ENCODE results near the gene FHOD1. TPM values are rescaled to one million over a fixed set of nuclear protein-coding genes. Genes with fewer than 3 reads are reported as not detected.
A peak's percentile ranks its signal among the peaks of the same experiment; 100 is the strongest.

The FHOD1 gene
- polyA plus RNA-seq, 2 of the 4 experiments (the other 2 are of a cell fraction), result 16.1 to 33.6 TPM

- peak overlapping the region; percentile 80 for H3K4me3 ChIP-seq
- FAIRE-seq, result no peak
- H3K9me3 ChIP-seq, result no peaks in the 10 kb centered on the region
- DNase-seq (ENCODE audit: low read depth in 1 of 2, low spot score in 1 of 2), result peak in 1 of 2 experiments; percentile 18
- CTCF ChIA-PET, result interaction anchor here (0.6 to 3.6 kb wide), 33 partner anchors 9 to 301 kb away, joined by 3 to 26 read pairs (median 4); partner anchors contain the start of genes FHOD1, KCTD19, LRRC36 and SLC9A5
- H3K4me2 ChIP-seq, result peak overlapping the region; percentile 100
- ATAC-seq, result peak; percentile 27 to 41
- no peak for TF ChIP-seq ATOH8 (CRISPR knock-in tag; IDR thresholded peaks at IDR 0.05; ENCODE audit: low read depth)
- peak in 1 of 2 experiments; percentile 40; a peak in 1 of 5 replicates for TF ChIP-seq RAD21 (conservative IDR thresholded peaks at IDR 0.05 in 1 of 2, IDR thresholded peaks at IDR 0.05 in 1 of 2)
- TF ChIP-seq CTCF (IDR thresholded peaks at IDR 0.05), result peak; percentile 42; the same call in 1 of the 3 replicates
- H3K27ac ChIP-seq, result peak overlapping the region; percentile 96 to 98
- POLR2A ChIA-PET, result interaction anchor here (0.9 to 2.0 kb wide), 2 partner anchors 18 to 31 kb away, joined by 3 to 13 read pairs; no protein-coding TSS in a partner anchor
- peaks cover 33% of the 10 kb centered on the region for H3K4me1 ChIP-seq
- WGBS (ENCODE audit: missing lambda C conversion rate), result 12% methylated on average over 12 of the region's 13 CpGs
Observed at GRCh38 chr16:67277999-67278772, 30.9 kb upstream of the FHOD1 start.

- DNase-seq (ENCODE audit: low read depth in 1 of 2, low spot score in 1 of 2), result peak; percentile 77 to 80
- Histone ChIP-seq H3K4me2 (peak overlapping the region; percentile 100), H3K4me1 (peaks cover 32% of the 10 kb centered on the region), H3K4me3 (peak overlapping the region; percentile 80), H3K27ac (peak overlapping the region; percentile 96 to 98), H3K9me3 (no peaks in the 10 kb centered on the region)
- POLR2A ChIA-PET, result interaction anchor here (1.3 to 2.0 kb wide), 2 partner anchors 17 to 50 kb away, joined by 4 to 13 read pairs; partner anchors contain the start of gene TMEM208
- FAIRE-seq, result no peak
- ATAC-seq, result peak; percentile 54 to 66
- 58% methylated on average over 4 of the region's 4 CpGs for WGBS (ENCODE audit: missing lambda C conversion rate)
- CTCF ChIA-PET, result interaction anchor here (1.0 to 3.6 kb wide), 17 partner anchors 8 to 300 kb away, joined by 3 to 26 read pairs (median 7); partner anchors contain the start of genes FHOD1 and SLC9A5
- TF ChIP-seq HOXA7 (CRISPR knock-in tag; IDR thresholded peaks at IDR 0.05) (no peak), FOXS1 (CRISPR knock-in tag; IDR thresholded peaks at IDR 0.05) (no peak), HOXB13 (CRISPR knock-in tag; IDR thresholded peaks at IDR 0.05; ENCODE audit: low read depth) (no peak), NFE2L2 (conservative IDR thresholded peaks at IDR 0.05; ENCODE audit: low read length) (no peak), KDM1A (IDR thresholded peaks at IDR 0.05; ENCODE audit: low read depth) (no peak), ZC3H11A (IDR thresholded peaks at IDR 0.05) (no peak), BHLHE40 (IDR thresholded peaks at IDR 0.05; ENCODE audit: low read depth, low read length) (no peak), ZFP36 (IDR thresholded peaks at IDR 0.05; ENCODE audit: borderline replicate concordance, partially characterized antibody) (no peak), E2F6 (IDR thresholded peaks at IDR 0.05; ENCODE audit: borderline replicate concordance, low read depth) (no peak), CEBPB (IDR thresholded peaks at IDR 0.05) (no peak), HES2 (IDR thresholded peaks at IDR 0.05) (no peak), FOSL2 (IDR thresholded peaks at IDR 0.05) (no peak), FOSL2 (CRISPR knock-in tag; IDR thresholded peaks at IDR 0.05) (peak; percentile 58), CHD4 (IDR thresholded peaks at IDR 0.05; ENCODE audit: borderline replicate concordance) (no peak), PHF8 (IDR thresholded peaks at IDR 0.05; ENCODE audit: borderline replicate concordance, low read depth) (no peak), BCL3 (IDR thresholded peaks at IDR 0.05) (no peak), ELK1 (IDR thresholded peaks at IDR 0.05; ENCODE audit: low read depth, low read length) (no peak), MAX (IDR thresholded peaks at IDR 0.05) (0 out of 2 replicates have a peak, but pooled peaks have one; percentile 32), CBX2 (IDR thresholded peaks at IDR 0.05; ENCODE audit: borderline replicate concordance, low read depth) (no peak), RARB (CRISPR knock-in tag; IDR thresholded peaks at IDR 0.05) (no peak), EP300 (IDR thresholded peaks at IDR 0.05) (no peak), FOSB (CRISPR knock-in tag; IDR thresholded peaks at IDR 0.05) (no peak), RFX5 (IDR thresholded peaks at IDR 0.05) (no peak), EHMT2 (IDR thresholded peaks at IDR 0.05; ENCODE audit: low read depth) (no peak), JUNB (IDR thresholded peaks at IDR 0.05) (no peak), POLR2AphosphoS2 (conservative IDR thresholded peaks at IDR 0.05; ENCODE audit: low read length) (no peak)
Observed at GRCh38 chr16:67277294-67277998, 30.2 kb upstream of the FHOD1 start.
